NCI-H2196 treated with DMSO at 0.1 percent for 48 hours (cell line): ENCODE measurements around the gene KCNH2.

ENCODE experiments used
- DNase-seq: peaks from one replicate; lab custom pipeline; 2025; ENCODE audit not compliant: unreplicated experiment; lab: John Stamatoyannopoulos, UW

Gene KCNH2

GRCh38 chr7:150996376-150997074, 18.4 kb upstream of the KCNH2 start:
- DNase-seq: no peak

- DNase-seq: no peak
Observed at GRCh38 chr7:150994838-150995510, 16.9 kb upstream of the KCNH2 start.

DNA sequence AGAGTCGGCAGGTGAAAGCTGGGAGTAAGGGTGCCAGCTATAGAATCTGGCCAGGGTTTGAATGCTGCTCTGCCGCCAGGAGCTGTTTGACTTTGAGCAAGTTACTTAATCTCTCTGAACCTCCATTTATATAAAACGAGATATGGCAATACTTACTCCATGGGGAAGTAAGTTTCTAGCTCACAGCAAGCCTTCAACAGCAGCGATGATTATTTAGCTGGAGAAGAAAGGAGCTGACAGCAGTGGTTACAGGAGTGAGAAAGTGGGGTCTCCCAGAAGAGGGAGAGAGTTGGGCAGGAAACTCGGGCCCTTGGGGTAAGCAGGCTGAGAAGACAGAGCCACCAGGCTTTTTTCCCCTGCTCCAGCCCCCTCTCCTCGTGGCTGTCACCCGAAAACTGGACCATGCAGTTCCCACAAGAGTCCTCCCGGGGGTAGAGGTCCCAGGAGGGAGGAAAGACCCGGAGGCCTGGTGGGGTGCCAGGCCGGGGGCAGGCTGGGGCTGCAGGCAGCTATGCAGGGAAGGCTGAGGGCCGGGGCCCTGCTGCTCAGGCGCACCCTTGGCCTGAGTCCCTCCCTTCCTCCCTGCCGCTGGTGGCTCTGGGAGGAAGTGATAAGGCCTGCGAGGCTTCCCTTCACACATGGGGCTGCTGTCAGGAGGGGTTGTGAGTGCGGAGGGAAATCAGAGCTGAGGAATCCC, 16.2 kb upstream of the KCNH2 start:
- no peak for DNase-seq

DNA sequence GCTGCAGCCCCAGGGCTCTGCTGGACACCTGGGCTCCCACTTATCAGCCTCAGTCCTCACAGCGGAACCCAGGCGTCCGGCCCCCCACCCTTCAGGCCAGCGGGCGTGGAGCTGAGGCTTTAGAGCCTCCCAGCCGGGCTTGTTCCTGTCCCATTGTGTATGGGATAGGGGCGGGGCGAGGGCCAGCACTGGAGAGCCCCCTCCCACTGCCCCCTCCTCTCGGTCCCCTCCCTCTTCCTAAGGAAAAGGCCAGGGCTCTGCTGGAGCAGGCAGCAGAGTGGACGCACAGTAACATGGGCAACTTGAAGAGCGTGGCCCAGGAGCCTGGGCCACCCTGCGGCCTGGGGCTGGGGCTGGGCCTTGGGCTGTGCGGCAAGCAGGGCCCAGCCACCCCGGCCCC, 15.4 kb upstream of the KCNH2 start:
- DNase-seq: no peak

GRCh38 chr7:150992833-150993302, 14.7 kb upstream of the KCNH2 start:
- no peak for DNase-seq

- DNase-seq: no peak
Observed at GRCh38 chr7:150992051-150992640, 14.0 kb upstream of the KCNH2 start.

GRCh38 chr7:150990416-150991186, 12.5 kb upstream of the KCNH2 start, which contains the start of gene NOS3:
TSS of gene NOS3 (plus strand) at chr7:150991017. CDS start at chr7:150993804, 2,787 bp downstream.
- DNase-seq: no peak

DNA sequence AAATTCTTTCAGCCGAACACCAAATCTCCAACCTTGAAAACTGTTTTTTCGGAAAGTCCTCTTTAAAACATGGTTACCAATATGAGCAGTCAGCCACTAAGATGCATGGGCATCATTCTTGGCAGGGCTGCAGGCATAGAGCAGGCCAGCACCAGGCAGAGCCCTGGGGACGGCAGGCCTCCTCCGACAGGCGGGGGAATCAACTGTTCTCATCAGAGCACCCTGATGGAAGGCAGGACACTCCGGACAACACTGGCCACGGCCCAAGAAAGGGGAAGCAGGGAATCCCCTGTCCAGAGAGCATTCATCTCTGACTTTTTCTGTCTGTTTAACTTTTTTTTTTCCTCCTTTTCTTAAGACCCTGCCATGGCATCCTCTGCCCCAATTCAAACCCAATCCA, 11.3 kb upstream of the KCNH2 start:
- no peak for DNase-seq

GRCh38 chr7:150988230-150989226, 10.4 kb upstream of the KCNH2 start:
- peak; percentile 77 for DNase-seq

DNA sequence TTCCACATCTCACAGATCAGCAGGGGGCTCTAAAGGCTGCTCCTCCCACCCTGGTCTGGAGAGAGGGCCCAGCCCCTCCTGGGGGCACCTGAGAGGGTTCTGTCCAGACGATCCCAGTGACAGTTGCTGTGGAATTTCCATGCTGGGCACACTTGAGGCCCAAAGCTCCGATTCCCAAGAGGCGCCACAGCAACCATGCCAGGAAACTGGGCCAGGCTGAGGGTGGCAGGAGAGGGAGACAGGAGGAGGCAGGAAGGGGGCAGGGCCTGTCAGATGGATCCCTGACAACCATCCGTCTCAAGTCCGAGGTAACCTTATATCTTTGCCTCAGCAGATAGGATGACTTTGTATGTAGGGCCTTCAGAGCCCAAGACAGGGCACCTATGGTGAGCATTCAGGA, 8.4 kb upstream of the KCNH2 start:
- DNase-seq: no peak

- no peak for DNase-seq
Observed at GRCh38 chr7:150986099-150986512, 8.0 kb upstream of the KCNH2 start.

DNA sequence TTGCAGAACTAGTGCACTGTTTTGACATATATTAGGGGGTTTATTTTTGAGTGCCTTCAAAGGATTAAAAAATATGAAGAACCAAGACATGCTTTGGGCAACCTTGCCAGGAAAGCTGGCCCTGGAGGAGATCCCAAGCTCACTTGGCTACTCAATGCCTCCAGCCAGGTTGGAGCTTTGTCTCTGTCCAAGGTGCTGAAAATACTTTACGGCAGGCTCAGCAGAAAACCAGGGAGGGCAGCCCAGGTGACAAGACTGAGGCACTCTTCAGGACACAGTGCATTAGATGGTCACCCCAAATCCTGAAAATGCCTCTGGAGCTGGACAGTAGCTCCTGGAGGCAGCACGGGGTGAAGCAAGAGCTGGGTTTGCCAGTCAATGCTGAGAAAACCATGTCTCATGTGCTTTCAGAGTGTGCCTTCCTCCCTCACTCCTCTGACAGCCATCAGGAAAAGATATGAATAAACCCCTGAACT, 5.8 kb upstream of the KCNH2 start:
- DNase-seq: no peak

- no peak for DNase-seq
Observed at GRCh38 chr7:150982351-150982750, 4.2 kb upstream of the KCNH2 start.

- no peak for DNase-seq
Observed at GRCh38 chr7:150981644-150982043, 3.5 kb upstream of the KCNH2 start.

DNA sequence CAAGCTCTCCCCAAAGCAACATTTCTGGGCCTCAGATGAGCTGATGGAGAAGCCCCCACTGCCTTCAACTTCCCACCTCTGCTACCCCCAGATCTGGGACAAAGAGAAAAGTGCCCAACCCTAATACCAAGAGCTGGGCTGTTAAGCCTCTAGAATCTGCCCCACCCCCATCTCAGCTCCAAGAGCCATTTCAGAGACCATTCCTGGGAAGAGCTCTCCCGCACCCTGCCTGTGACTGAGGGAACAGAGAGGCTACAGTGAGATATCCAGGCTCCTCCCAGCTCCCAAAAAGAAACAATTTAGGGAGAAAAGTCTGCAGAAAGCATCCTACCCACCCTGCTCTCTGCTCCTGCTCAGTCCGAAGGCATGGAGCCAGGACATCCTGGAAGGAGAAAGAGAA, 2.5 kb upstream of the KCNH2 start:
- no peak for DNase-seq

- DNase-seq: no peak
Observed at GRCh38 chr7:150979713-150980390, 1.7 kb upstream of the KCNH2 start.

GRCh38 chr7:150977382-150978125, 567 bp downstream of the KCNH2 start:
- no peak for DNase-seq
